DMS 273 (cell line): ENCODE results near the gene ITGA7.

ENCODE experiments used
- DNase-seq: peaks from one replicate; lab custom pipeline; 2025; ENCODE audit not compliant: unreplicated experiment; lab: John Stamatoyannopoulos, UW

ITGA7 gene, protein sequence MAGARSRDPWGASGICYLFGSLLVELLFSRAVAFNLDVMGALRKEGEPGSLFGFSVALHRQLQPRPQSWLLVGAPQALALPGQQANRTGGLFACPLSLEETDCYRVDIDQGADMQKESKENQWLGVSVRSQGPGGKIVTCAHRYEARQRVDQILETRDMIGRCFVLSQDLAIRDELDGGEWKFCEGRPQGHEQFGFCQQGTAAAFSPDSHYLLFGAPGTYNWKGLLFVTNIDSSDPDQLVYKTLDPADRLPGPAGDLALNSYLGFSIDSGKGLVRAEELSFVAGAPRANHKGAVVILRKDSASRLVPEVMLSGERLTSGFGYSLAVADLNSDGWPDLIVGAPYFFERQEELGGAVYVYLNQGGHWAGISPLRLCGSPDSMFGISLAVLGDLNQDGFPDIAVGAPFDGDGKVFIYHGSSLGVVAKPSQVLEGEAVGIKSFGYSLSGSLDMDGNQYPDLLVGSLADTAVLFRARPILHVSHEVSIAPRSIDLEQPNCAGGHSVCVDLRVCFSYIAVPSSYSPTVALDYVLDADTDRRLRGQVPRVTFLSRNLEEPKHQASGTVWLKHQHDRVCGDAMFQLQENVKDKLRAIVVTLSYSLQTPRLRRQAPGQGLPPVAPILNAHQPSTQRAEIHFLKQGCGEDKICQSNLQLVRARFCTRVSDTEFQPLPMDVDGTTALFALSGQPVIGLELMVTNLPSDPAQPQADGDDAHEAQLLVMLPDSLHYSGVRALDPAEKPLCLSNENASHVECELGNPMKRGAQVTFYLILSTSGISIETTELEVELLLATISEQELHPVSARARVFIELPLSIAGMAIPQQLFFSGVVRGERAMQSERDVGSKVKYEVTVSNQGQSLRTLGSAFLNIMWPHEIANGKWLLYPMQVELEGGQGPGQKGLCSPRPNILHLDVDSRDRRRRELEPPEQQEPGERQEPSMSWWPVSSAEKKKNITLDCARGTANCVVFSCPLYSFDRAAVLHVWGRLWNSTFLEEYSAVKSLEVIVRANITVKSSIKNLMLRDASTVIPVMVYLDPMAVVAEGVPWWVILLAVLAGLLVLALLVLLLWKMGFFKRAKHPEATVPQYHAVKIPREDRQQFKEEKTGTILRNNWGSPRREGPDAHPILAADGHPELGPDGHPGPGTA

DNA sequence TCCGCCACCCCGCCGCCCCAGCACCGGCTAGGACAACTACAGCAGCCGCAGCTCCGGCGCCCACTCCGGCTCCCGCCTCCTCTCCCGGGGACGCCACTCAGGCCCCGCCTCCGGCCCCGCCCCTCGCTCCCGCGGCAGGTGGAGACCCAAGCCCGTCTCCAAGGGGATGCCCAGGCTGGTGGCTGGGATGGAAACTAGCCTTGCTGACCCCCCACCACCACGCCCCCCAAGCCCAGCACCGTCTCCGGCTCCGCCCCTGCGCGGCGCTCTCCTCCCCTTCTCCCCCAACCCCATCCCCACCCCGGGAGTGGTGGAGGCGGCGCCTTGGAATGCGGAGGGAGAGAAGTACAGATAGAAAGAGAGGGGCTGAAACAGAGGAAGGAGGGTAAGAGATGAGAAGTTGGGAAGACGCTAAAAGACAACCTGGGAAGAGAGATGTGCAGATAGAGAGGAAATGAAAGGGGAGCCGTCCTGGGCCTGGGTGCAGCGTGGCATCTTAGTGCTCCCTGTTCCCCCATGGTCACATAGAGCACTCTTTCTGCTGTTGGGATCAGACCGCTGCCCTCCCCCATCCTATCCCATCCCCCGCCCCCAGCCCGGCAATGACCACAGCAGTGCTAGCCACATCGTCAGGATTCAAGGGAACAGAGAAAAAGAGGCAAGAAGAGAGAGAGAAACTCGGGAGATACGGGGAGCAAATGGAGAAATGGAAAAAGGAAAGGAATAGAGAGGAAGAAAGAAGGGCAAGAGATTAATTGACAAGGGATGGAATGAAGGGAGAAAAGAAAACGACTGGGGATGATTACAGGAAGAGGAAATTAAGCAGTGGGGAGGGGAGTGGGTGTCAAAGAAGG lies at the start of gene ITGA7:
TSS of gene ITGA7 (minus strand) at position 64 of the 854 bp plus-strand sequence. CDS start 222 bp downstream, outside the sequence.
- DNase-seq: peak; percentile 86

DNA sequence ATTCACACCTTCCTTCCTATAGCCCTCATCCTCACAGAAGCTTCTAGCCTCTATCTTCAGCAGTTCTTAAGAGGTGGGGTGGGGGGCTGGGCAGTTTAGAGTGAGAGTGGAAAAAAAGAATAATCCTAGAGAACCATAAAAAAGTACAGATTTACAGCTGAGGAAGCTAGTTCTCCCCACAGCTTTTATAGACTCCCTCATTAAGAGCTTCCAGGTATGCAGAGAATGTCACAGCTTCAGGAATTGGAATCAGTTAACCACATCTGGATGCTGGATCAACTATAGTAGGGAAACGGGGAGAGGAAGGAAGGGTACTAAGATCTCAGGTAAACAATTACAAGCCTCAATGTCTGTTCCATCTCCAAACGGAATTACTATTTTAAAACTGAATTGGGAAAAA lies 47.5 kb upstream of the ITGA7 start:
- DNase-seq: no peak

GRCh38 chr12:55748230-55748993 lies 40.7 kb upstream of the ITGA7 start:
- no peak for DNase-seq

GRCh38 chr12:55746913-55747231 lies 39.2 kb upstream of the ITGA7 start:
- DNase-seq: no peak

GRCh38 chr12:55746174-55746912 lies 38.6 kb upstream of the ITGA7 start:
- no peak for DNase-seq

DNA sequence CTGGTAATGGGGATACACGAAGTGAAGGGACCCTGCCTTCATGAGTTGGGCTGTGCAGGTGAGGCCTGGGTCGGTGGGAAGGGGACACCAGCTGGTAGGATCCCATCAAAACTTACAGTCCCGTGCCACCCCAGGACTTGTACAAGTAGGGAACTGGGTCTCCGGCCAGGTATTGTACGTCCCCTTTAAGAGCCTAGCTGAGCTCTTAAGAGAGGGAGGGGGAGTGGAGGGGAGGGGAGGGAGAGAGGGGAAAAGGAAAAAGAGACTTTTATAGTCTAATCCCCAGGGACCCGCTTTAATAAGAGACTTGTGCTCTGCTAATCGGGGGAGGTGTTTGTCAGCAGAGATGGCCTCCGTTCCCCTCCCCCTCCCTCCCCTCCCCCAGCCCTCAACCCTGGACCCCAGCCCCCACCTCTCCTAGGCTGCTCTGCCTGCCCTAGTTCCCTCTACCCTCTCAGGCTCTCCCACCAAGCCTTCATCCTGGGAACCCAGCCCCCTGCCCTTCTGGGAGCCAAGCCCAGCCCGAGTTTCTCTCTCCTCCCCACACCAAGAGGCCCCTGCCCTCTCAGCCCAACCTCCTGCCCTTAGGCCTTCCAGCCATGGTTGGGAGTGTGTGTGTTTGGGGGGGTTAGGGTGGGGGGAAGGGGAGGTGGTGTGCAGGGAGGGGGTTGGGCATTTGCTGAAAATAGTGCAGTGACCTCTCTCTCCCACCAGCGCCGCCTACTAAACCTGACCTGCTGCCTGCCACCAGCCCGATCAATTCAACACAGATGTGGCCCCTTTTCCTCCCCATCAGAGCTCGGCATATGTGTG lies 37.9 kb upstream of the ITGA7 start:
- peak; percentile 59 for DNase-seq

DNA sequence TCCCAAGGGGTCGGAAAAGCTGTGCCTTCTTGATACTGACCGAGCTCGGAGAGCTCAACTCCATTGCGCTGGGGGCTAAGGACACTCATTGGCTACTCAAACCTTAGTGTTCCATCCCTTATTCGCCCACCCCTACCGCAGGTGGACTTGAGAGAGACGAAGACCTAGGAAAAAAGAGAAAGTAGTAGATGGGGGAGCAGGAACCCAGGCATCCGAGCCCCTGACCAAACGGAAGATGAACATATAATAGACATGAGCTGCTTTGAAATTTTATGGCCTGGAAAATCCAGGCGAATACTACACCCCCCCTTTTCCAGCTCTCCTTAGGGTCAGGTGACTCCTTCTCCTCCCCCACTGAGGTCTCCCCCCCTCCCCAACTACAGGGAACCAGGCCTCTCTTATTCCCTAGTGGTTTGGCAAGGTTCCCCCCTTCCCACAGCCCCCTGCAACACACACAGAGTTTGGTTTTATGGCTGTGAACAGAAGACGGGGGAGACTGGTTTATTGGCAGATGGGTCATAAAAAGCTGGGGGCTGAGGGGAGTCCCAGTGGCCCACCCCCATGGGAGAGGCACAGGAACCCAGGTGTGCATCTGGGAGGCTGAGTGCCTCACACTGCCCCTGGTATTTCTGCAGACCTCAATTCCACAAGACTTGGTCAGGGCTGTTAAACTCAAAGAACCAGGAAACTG lies 36.8 kb upstream of the ITGA7 start:
- peak; percentile 18 for DNase-seq

DNA sequence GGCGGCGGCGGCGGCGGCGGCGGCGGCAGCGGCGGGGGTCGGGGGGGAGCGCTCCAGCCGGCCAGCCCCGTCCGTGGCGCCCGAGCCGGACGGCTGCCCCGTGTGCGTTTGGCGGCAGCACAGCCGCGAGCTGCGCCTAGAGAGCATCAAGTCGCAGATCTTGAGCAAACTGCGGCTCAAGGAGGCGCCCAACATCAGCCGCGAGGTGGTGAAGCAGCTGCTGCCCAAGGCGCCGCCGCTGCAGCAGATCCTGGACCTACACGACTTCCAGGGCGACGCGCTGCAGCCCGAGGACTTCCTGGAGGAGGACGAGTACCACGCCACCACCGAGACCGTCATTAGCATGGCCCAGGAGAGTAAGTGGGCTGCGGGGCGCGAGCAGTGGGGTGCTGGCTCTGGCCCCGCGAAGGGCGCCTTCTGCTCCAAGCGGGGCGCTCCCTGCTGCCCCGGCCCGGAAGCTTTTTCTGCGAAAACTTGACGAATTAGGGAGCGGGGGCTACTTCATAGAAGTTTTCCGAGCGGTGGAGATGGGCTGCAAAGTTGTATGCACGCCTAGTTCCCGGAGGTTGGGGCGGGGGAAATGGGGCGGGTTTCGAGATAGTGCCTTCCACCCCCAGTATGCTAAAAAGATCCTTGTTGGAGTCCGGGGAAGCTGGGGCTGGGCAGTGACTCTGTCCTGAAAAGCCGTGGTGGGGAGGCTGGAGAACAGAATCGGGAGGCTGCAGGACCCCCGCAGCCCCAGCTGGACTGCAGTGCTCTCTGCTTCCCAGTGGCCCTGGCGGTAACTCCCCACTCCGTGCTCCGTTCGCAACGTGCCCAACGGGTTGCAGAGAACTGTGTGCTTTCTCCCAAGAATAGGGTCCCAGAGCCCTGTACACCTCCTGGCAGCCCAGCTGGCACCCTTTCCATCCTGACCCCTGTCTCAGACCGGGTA lies 36.0 kb upstream of the ITGA7 start:
- peak; percentile 77 for DNase-seq

- DNase-seq: peak; percentile 84
Observed at GRCh38 chr12:55742719-55743405, 35.2 kb upstream of the ITGA7 start, which contains the start of gene GDF11. Gene GDF11, plus strand, starts transcription at chr12:55743122. Its CDS starts 195 bp downstream, at chr12:55743317.

DNA sequence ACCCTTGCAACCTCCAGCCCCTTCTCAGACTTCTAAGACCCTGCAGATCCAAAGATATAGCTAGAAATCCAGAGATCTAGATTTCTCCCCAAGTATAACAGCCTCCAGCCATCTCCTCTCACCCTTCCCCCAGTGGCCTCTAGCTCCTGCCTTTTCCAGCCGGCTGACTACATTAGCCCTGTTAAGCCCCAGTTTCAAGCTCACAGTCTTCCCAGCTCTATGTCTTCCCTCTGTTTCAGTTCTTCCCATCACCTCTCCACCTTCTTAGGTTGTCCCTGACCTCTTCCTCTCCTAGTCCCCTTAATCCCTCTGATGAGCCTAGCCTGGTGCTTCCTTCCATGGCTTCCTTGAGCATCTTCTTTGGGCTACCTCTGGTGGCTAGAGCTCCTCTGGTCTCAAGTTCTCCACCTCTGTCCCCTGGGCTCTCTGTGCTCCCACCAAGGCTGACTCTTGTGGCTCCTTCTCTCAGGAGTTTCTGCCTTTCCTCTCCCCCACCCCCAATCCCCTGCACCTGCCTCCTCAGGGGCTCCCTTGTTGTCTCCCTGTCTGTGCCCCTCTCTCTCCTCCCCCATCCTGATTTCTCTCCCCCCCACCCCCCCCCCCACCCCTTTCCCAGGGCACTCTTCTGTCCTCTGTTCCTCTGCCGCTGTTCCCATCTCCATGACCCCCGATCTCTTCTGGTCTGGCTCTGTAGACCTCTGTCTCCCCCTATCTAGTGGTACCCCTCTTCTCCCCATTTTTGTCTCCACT lies 34.4 kb upstream of the ITGA7 start:
- DNase-seq: no peak

DNA sequence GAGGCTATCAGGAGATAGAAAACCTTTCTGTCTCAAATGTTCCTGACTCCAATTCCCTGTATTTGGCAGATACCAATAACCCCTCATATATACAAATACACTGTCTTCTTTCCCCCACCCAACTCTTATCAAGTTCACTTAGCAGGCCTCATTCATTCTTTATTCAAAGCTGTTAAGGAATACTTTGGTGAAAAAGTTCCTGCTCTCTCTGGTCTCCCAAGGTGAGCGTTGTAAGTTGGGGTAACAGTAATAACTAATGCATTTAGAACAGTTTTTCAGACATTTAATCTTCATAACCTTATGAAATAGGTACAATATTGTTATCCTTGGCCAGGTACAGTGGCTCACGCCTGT lies 31.3 kb upstream of the ITGA7 start:
- no peak for DNase-seq

- DNase-seq: peak; percentile 92
Observed at GRCh38 chr12:55738123-55739024, 30.7 kb upstream of the ITGA7 start.

DNA sequence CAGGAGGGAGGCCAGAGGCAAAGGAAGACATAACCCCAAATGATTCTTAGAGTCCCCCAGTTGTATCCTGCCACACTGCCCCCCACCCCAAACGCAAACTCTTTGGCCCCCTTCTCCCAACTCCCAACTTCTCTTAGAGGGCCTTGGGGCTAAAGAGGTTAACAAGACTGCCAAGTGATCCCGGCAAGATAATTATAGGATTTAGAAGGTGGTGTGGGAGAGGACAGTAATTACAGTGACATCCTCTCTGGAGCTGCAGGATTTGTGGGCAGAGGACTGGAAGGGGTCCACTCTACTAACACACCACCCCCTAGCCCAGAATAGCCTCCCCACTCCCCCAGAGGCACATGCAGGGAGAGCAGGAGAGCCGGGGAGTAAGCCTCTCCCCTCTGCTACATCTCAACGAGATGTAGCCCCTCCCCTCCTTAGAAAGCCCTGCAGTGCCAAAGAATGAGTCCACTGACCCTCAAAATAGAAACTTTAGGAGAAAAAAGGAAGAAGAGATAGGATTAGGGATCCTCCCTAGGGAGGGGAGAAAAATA lies 29.9 kb upstream of the ITGA7 start:
- peak; percentile 51 for DNase-seq
